Stimulated activated CD4-positive, alpha-beta T cell treated with anti-CD3 and anti-CD28 coated beads, Interleukin-15, amount 100 ng/mL, for 1 hour (primary cell): ENCODE data around the gene GALP.
"Not testable (repeated sequence)": the region's sequence is repeated elsewhere in the genome, so short reads cannot be mapped to it uniquely, and the experiment has no call there.

ENCODE experiments used
- DNase-seq, 2 donors: peaks; one replicate each; pipeline ENCODE4 v3.0.0-alpha.2; 2020; ENCODE audit warnings: low read depth in 1 of 2, low spot score in 1 of 2

The GALP gene

DNA sequence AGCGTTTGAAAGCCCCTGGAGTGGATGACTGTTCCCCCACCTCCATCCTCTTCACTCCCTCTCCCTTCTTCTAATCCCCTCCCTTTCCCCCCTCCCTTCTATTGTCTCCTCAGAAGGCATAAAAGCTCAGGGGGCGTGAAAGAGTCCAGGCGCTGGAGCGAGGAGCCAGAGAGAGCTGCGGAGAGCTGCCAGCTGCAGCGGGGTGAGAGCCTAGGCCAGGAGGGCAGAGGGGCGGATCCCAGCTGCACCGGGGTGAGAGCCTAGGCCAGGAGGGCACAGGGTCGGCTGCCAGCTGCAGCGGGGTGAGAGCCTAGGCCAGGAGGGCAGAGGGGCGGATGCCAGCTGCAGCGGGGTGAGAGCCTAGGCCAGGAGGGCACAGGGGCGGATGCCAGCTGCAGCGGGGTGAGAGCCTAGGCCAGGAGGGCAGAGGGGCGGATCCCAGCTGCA lies at the start of gene GALP:
Gene GALP, plus strand, starts transcription at position 148 of the 447 bp plus-strand sequence. CDS start 1,101 bp downstream, outside the sequence.
- DNase-seq: not testable (repeated sequence)

DNA sequence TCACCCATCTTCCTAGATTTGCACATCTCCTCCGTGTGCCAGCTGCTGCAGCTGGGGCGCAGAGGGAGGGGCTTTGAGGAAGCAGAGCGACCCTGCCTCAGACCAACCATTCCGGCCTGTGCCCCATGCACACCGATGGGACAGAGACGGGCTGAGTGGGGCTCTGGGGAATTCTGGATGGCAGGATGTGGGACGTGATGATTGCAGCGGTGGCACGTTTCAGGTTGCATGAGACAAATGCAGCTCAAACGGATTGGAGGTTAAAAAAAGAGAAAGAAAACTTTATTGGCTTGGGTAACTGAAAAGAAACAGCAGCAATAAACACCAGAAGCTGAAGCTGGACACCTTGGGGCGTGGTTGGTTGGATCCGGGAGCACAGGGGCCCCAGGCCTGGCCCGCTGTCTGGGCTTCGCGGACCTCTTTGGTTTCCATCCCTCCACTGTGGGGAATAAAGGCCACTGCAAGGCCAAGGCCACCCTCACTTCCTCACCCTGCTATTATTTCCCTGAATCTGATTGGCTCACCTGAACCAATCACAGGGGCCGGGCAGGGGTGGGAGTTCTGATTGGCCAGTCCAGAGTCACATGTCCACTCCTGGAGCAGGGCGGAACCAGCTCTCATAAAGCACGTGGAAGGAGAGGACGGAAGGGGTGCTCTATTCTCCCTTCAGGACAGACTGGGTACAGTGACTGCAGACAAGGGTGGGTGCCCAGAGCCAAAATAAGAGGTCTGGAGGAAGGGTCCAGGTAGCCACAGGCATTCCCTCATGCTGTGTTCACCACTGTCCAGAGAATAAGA lies 48.6 kb upstream of the GALP start:
- no peak for DNase-seq

DNA sequence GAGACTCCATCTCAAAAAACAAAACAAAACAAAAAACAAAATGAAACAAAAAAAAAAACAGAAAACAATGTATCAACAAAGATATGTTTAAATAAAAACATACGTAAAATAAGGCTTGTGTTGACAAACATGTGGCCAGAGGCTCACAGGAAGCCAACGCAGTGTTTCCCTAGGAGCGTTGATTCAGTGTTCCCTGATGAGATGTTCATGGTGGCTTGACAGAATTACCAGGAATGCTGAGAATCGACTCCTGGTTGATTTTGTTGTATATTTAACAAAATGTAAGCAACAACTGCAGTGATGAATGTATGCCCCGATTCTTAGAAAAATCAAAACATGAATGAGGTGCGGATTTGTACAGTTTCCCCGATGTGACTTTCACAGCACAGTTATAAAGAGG lies 45.8 kb upstream of the GALP start:
- DNase-seq: no peak

DNA sequence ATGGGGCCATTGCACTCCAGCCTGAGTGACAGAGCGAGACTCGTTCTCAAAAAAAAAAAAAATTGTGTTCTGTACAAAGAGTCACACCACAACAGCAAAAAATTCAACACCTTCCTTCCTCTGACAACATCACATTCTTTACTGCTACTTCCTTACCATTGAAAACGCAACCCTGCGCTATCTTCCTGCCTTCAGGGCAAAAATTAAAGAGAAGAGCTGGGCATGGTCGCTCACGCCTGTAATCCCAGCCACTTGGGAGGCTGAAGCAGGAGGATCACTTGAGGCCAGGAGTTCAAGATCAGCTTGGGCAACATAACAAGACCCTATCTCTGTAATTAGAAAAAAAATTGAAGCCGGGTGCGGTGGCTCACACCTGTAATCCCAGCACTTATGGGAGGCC lies 44.2 kb upstream of the GALP start:
- DNase-seq: no peak

DNA sequence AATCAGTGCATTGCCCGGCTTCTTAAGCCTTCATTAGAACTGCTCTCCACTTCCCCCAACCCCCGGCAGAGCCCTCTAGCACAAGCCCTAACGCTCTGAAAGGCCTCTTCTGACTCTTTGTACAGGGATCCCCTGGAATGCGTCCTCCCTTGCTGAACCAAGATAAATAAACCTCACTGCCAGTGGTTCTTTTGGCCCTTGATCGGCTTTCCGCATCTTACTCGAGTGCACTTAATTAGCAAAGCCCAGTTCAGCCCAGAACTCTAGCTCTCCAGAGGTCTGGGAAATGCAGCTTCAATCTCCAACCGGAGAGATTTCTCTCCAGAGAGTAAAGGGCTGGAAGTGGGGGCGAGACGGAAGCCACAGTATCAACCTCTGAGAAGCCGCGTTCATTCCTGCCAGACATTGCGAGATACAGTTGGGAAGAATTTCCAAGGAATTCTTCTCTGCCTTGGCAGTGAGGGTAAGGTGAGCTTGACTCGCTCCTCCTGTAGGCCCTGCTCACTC lies 43.4 kb upstream of the GALP start:
- no peak for DNase-seq

DNA sequence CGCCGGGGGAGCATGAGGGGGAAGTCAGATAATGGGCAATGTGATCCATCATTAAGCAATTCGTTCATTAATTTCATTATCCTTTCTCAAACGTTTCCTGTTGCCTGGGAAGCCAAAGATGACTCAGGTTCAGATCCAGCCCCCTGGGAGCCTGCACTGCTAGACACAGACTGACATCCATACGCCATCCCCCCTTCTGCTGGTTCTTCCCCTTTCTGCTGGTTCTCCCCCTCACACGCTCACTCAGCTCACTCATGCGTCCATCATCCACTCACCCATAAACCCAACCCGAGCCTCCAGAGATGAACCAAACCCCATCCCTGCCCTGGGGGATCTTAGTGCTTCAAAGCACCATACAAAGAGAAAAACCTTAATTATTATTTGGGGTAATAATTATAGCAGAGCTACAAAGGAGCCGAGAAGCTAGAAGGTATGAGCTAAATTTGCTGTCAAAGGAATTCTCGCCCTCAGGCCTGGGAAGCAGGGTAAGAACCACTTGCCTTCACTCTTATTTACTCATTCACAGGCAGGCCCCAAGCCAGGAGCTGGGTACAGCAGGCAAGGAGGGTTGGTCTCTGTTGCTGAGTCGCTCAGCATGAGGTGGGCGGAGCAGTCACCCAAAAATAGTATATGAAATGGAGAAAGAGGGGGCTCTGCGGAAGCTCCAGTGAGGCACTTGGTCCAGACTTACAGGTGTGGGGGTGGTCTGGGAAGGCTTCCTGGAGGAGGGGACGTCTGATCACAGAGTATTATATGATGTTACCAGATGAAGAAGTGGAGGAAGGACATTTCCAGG lies 41.8 kb upstream of the GALP start:
- no peak for DNase-seq

DNA sequence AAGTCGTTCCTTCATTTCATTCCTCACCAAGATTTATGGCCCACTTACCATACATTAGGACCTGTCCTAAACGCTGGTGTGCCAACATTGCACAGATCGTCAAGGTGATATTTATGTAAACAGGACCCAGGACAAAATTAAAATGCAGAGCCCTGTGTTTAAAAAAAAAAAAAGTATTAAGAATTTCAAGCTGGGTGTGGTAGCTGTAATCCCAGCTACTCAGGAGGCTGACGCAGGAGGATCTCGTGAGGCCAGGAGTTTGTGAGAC lies 41.2 kb upstream of the GALP start:
- DNase-seq: no peak

DNA sequence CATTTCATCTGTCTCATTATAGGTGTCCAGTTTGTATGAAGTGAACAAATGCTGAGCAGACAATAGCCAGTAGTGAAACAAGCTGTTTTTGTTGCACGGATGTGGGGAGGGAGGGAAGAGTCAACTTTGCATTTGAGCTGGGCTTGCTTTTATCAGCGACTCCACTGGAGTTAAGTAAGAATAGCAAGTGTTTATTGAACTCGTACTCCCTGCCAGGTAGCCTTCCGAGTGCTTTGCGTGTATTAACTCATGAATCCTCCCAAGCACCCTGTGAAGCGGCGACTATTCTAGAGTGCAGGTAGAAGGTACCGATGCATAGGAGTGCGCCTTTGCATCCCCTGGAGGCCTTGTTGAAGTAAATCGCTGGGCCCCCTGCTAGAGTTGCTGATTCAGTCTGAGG lies 39.4 kb upstream of the GALP start:
- no peak for DNase-seq

DNA sequence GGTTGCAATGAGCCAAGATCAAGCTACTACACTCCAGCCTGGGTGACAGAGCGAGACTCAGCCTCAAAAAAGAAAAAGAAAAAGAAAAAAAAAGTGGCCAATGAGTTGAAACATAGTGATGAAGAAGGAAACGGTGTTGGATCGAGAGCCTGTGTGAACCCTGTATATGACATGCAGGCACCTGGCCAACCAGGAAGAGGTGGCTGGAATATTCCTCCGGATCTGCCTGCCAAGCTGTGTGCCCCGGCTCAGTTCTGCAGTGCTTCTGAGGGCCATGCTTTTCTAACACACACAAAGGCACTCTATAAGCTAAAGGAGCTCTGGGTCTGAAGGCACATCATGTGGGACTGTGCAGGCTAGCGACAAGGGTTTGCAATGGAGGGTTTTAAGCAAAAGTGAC lies 38.4 kb upstream of the GALP start:
- DNase-seq: no peak

DNA sequence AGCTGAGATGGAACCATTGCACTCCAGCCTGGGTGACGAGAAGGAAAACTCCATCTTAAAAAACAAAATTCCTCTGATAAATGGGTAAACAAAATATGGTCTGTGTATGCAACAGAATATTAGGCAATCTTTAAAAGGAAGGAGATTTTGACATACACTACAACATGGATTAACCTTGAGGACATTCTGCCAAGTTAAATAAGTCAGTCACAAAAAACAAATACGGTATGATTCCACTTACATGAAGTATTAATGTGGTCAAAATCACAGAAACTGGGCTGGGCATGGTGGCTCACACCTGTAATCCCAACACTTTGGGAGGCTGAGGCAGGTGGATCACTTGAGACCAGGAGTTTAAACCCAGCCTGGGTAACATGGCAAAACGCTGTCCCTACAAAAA lies 37.7 kb upstream of the GALP start:
- DNase-seq: no peak

DNA sequence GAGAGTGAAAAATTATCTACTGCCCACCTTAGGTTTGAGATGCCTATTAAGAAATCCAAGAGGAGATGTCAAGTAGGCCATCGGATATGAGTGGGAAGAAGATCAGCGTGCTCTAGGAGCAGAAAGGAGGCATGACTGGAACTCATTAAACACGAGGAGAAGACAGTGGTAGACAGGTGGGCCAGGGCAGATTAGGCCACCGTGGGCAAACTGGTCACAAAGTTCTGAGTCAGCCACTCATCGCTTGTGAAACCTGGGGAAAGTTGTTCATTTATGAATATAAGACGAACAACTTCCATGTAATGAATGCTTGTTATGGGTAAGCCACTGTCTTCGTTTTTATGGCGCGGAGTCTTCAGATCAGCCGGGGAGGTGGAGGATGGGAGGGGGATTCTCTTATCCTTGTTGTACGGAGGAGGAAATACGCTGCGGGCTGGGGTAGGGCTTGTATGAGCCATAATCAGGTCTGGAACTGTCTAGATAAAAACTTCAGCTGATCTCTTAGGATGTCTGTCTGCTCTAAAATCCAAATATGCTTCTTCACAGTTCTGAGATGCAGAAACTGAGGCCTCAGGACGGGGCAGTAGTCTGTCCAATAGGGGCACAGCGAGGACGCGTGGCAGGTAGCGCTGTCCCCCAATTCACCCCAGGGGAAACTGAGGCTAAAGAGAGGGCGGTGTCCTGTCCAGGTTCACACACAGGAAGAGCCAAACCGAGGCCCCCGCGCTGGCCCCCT lies 35.8 kb upstream of the GALP start:
- no peak for DNase-seq

DNA sequence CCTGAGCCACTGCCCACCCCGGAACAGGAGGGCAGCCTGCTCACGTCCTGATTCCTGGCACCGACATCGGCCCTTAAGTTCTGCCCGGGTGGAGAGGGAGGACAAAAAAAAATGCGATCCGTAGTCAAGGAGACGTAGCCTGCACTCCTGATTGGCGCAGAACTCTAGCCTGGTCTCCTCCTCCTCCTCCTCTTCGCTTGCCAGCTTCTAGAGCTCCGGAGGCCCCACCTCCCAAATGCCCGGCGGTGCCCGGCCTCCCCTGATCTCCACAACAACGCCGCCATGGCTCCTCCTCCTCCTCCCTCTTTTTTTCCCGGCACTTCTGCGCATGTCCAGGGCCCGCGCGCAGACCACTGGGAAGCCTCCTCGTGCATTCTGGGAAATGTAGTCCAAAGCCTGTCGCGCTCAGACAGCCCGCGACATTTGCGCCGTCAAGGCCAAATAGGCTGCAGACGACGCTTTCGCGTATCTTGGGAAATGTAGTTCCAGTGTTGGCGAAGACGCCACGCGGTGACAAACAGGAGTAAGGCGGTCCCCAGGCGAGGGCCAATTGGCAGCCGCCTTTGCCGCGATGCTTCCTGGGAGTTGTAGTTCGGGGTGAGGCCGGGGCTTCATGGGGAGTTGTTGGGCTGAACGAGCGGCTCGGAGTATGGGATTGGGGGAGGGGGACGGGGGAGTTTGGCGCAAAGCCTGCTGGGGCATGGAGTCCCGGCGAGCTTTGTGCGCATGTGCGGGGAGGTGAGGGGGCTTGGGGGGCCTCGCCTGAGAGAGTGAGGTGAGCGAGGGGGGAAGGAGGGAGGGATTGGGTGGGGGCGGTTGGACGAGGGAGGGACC lies 35.0 kb upstream of the GALP start, which contains the start of gene ZNF444:
Gene ZNF444, plus strand, starts transcription at position 705 of the 834 bp plus-strand sequence. CDS start 5,625 bp downstream, outside the sequence.
- DNase-seq: peak; percentile 96 to 98

DNA sequence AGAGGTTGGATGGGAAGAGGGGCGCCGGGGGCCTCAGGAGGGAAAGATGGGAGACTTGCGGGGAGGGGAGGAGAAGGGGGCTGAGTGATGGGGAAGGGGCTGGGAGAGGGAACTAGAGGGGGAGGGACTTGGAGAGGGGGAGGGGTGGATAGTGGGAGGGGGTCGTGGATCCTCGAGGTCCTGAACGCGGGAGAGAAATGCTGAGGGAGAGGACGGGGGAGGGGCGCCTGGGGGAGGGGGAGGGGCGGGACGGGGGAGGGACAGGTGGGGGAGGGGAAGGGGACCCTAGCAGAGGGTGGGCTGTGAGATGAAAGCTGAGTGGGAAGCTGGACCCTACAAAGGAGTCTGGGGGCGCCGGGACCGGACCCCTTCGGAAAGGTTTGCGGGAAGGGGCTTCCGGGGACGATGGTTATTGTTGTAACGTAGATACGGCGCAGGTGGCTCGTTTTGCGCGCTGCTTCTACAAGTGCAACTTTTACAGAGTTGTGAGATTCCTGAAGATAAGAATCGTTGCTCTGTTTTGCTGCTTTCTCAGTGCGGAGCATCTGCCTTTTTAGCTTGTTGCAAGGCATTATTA lies 34.3 kb upstream of the GALP start:
- DNase-seq: no peak

DNA sequence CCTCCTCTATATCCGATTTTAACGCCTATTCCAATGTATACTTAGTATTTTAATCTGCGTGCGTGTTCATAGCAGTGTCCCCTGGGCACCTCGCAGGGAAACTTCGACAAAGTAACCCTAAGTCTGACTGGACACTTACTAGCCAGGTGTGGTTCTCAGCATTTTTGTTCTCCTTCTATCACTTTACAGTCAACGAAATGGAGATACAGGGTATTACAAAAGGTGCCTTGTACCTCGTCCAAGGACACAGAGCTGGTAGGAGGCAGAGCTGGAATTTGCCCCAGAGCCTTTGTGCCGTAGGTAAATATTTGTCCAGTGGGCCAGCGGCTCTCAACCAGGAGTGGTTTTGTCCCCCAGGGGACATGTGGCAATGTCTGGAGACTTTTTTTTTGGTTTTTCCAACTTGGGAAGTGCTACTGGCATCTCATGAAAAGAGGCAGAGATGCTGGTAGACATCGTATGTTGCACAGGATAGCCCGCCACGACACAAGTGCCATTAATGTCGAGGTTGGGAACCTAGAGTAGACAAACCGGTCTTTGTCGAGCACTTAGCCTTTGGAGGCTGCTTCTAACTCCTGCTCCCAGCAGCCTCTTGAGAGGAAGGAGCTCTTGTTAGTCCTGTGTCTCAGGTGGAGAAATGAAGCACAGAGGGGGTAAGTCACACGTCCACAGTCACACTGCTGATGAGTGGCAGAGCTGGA lies 33.6 kb upstream of the GALP start:
- DNase-seq: no peak

DNA sequence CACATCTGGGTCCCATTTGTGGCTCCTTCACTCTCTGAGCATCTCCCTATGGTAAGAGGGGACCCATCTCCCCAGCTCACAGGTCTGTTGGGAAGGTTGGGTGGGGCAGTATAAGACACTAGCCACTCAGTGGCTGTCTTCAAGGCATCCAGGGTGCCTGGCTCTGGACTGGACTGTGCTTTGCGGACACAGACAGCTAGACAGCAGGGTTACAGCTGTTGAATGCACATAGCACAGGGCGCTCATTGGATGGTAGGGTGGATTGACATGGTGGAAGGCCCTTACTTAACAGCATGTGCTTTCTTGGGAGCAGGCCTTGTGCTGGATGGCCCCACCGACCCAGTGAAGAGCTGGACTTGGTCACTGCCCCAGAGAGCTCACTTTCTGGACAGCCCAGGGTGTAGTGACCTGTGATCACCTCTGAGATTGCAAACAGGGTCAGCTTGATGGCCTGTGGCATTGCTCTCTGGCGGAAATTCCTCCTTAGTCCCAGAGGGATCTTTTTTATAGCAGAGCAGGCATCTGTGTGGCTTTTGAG lies 32.8 kb upstream of the GALP start:
- DNase-seq: no peak

DNA sequence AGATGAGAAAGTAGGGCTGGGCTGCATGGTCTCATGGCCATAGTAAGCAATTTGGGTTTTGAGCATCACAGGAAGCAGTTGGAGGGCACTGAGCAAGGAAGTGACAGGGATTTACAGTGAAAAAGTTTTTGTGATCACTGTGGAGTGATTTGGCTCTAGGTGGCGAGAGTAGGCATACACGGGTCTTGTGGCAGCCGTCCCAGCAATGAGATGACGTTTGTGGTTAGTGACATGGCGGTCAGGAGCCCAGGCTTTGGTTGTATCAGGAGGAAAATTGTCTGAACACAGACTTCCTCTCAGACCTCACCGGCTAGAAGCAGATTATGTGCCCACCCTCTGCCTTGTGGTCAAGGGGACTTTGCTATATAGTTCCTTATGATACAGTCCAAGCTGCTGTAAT lies 31.4 kb upstream of the GALP start:
- no peak for DNase-seq

DNA sequence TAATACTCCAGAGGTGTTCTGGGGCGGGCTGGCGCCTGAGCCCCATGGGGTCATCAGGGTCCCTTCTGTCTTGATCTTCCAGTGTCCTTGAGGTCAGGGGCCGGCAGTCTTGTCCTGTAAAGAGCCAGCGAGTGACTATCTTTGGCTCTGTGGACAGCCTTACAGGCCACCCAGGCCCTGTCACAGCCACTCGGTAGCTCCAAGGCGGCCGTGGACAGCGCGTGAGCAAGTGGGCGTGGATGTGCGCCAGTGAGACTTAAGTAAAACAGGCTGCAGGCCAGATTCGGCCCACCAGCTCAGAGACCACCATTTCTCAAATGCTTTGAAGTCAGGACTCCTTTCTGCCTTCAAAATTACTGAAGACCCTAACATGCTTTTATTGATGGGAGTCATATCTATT lies 31.0 kb upstream of the GALP start:
- no peak for DNase-seq

DNA sequence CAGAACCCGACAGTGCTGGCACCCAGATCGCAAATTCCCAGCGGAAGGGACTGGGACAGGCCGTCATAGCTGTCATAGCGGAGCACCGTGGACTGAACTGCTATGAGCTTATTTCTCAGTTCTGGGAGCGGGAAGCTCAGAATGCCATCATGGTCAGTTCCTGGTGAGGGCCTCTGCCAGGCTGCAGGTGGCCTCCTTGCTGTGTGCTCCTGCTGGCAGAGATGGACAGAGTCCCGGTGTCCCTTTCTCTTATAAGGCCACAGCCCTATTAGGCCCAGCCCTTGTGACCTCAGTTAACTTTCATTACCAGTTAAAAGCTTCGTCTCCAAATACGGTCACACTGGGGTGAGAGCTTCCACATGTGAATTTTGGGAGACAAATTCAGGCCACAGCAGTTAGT lies 30.1 kb upstream of the GALP start:
- no peak for DNase-seq

DNA sequence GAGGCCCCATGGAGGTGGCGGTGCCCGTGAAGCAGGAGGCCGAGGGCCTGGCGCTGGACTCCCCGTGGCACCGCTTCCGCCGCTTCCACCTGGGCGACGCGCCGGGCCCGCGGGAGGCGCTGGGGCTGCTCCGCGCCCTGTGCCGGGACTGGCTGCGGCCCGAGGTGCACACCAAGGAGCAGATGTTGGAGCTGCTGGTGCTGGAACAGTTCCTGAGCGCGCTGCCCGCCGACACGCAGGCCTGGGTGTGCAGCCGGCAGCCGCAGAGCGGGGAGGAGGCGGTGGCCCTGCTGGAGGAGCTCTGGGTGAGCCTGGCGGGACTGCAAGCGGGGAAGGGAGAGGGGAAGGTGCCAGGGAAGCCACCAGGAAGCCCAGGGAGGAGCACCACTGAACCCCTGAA lies 28.9 kb upstream of the GALP start:
- DNase-seq: no peak

DNA sequence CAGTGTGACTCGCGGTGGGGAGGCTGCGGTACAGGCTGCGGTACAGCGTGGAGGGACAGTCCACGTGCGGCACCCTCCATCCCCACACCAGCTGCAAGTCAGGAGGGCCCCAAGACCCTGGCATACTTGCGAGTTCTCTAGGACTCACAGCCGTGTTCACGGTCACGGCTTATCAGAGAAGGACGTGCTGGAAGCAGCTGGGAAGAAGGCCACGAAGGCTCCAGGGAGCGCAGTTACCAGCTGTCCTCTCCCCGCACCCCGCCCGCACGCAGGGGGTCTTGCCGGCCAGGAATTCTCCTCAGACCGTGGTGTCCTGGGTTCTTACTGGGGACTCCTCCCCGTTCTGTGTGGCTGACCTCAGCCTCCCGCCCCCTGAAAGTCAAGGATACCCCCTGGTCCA lies 28.5 kb upstream of the GALP start:
- no peak for DNase-seq
